Smooth muscle cell (in vitro differentiated cells): Measurements from ENCODE around the gene CS. TPM values are rescaled to one million over a fixed set of nuclear protein-coding genes. Genes with fewer than 3 reads are reported as not detected.
"Not testable (repeated sequence)": the region's sequence is repeated elsewhere in the genome, so short reads cannot be mapped to it uniquely, and the experiment has no call there.

ENCODE experiments used
- DNase-seq: peaks from one replicate; lab custom pipeline; 2025; ENCODE audit not compliant: unreplicated experiment; lab: John Stamatoyannopoulos, UW
- H2AFZ ChIP-seq: fragments of 200-600 bp; sonication (generic); 2 replicates; pipeline ENCODE4 v1.6.0; 2016; ENCODE audit warnings: antibody characterized with exemption, low read depth, mild to moderate bottlenecking
- H3F3A ChIP-seq: fragments of 200-600 bp; sonication (generic); 2 replicates; pipeline ENCODE4 v1.6.0; 2017; ENCODE audit warnings: antibody characterized with exemption, low read depth
- H3K27ac ChIP-seq: fragments of 200-600 bp; sonication (generic); 2 replicates; pipeline ENCODE4 v1.5.1; 2016; ENCODE audit warnings: low read depth, mild to moderate bottlenecking
- H3K27me3 ChIP-seq: fragments of 200-600 bp; sonication (generic); 2 replicates; pipeline ENCODE4 v1.6.1; 2016; ENCODE audit warnings: low read depth, mild to moderate bottlenecking
- H3K36me3 ChIP-seq: fragments of 200-600 bp; sonication (generic); 2 replicates; pipeline ENCODE4 v1.5.1; 2016; ENCODE audit warnings: low read depth
- H3K4me1 ChIP-seq: fragments of 200-600 bp; sonication (generic); 2 replicates; pipeline ENCODE4 v1.5.1; 2016; ENCODE audit warnings: low read depth
- H3K4me2 ChIP-seq: fragments of 200-600 bp; sonication (generic); 2 replicates; pipeline ENCODE4 v1.6.0; 2016; ENCODE audit warnings: mild to moderate bottlenecking
- H3K4me3 ChIP-seq: fragments of 200-600 bp; sonication (generic); 2 replicates; pipeline ENCODE4 v1.5.1; 2016; ENCODE audit warnings: mild to moderate bottlenecking
- H3K79me2 ChIP-seq: fragments of 200-600 bp; sonication (generic); 2 replicates; pipeline ENCODE4 v1.6.0; 2016; ENCODE audit warnings: low read depth, mild to moderate bottlenecking
- H3K9ac ChIP-seq: fragments of 200-600 bp; sonication (generic); 2 replicates; pipeline ENCODE4 v1.6.0; 2016; ENCODE audit warnings: low read depth
- H3K9me3 ChIP-seq: fragments of 200-600 bp; sonication (generic); replicated peaks from 2 replicates; pipeline ENCODE4 v1.5.1; 2016; ENCODE audit warnings: low read depth
- H4K20me1 ChIP-seq: fragments of 200-600 bp; sonication (generic); 2 replicates; pipeline ENCODE4 v1.6.0; 2016; ENCODE audit warnings: low read depth
- CTCF ChIP-seq: fragments of 200-600 bp; sonication (generic); IDR thresholded peaks from 2 replicates; pipeline ENCODE4 v1.5.1; 2017; ENCODE audit warnings: borderline replicate concordance, mild to moderate bottlenecking, antibody characterized with exemption; ENCODE audit not compliant: insufficient read depth, poor library complexity, severe bottlenecking
- WGBS: methylation state at CpG from one replicate; pipeline ENCODE4 v1.1.7; 2016; ENCODE audit warnings: low lambda C conversion rate; 5-methylcytosine and 5-hydroxymethylcytosine counted together
- polyA plus RNA-seq: library from polyadenylated mRNA; unstranded; fragments of >200 nt; fragmentation: Nextera tagmentation; extraction: Ambion mirVana; gene quantifications from 2 replicates; pipeline ENCODE4 v1.2.1, GENCODE V29; 2016
- total RNA-seq: library from RNA; depleted of rRNA; stranded (reverse); fragments of >200 nt; gene quantifications from 2 replicates; pipeline ENCODE4 v1.2.3, GENCODE V29; 2014

CS gene
- total and polyA plus RNA-seq, 2 experiments from 2014 or later, result 83.3 to 138 TPM

- H3K9me3 ChIP-seq, result no peaks in the 10 kb centered on the region
- no peaks in the 10 kb centered on the region for H3K27me3 ChIP-seq
- 96% methylated on average over 5 of the region's 5 CpGs for WGBS
- H3K36me3 ChIP-seq, result no peaks in the 10 kb centered on the region
- H3K4me1 ChIP-seq, result peaks cover 3% of the 10 kb centered on the region
- H4K20me1 ChIP-seq, result peaks cover 78% of the 10 kb centered on the region
- H3K79me2 ChIP-seq, result peaks cover 92% of the 10 kb centered on the region
- DNase-seq, result no peak
- no peak overlapping the region for H2AFZ ChIP-seq
- no peak overlapping the region for H3K4me2 ChIP-seq
- no peak overlapping the region for H3K4me3 ChIP-seq
- TF ChIP-seq CTCF, result no peak
- no peak overlapping the region for H3K9ac ChIP-seq
- no peaks in the 10 kb centered on the region for H3F3A ChIP-seq
- H3K27ac ChIP-seq, result no peak overlapping the region
These were observed 6.3 kb downstream of the CS start for GRCh38 chr12:56293795-56294194.

GRCh38 chr12:56288705-56289387 lies 11.3 kb downstream of the CS start:
- Histone ChIP-seq H2AFZ (no peak overlapping the region), H3K4me2 (no peak overlapping the region), H3K27ac (no peak overlapping the region), H3K79me2 (peaks cover 66% of the 10 kb centered on the region), H4K20me1 (peaks cover 62% of the 10 kb centered on the region), H3K9ac (no peak overlapping the region), H3K27me3 (no peaks in the 10 kb centered on the region), H3K4me1 (no peaks in the 10 kb centered on the region), H3K36me3 (peaks cover 1% of the 10 kb centered on the region), H3K9me3 (no peaks in the 10 kb centered on the region), H3F3A (no peaks in the 10 kb centered on the region), H3K4me3 (no peak overlapping the region)
- no peak for DNase-seq
- WGBS, result 91% methylated on average over 3 of the region's 3 CpGs
- no peak for TF ChIP-seq CTCF

GRCh38 chr12:56286044-56286830 lies 13.9 kb downstream of the CS start:
- DNase-seq, result no peak
- H3K79me2 ChIP-seq, result peaks cover 46% of the 10 kb centered on the region
- H3K27ac ChIP-seq, result no peak overlapping the region

DNA sequence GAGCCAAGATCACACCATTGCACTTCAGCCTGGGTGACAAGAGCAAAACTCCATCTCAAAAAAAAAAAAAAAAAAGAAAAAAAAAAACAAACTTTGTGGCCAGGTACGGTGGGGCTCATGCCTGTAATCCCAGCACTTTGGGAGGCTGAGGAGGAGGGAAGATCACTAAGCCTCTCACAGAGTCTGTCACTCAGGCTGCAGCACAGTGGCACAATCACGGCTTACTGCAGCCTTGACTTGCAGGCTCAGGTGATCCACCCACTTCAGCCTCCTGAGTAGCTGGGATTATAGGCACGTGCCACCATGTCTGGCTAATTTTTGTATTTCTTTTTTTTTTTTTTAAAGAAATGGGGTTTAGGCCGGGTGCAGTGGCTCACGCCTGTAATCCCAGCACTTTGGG lies 15.9 kb downstream of the CS start:
- H3K27ac ChIP-seq, H3K9me3 ChIP-seq, DNase-seq, H3K9ac ChIP-seq, H3K4me3 ChIP-seq, H3K27me3 ChIP-seq, H3K4me1 ChIP-seq, H3F3A ChIP-seq, H2AFZ ChIP-seq, H3K4me2 ChIP-seq: not testable (repeated sequence)
- Histone ChIP-seq H4K20me1 (peaks cover 25% of the 10 kb centered on the region), H3K36me3 (peaks cover 29% of the 10 kb centered on the region), H3K79me2 (peaks cover 27% of the 10 kb centered on the region)
- over 99% methylated on average over 5 of the region's 5 CpGs for WGBS

More at GRCh38 chr12:56286044-56286830, 13.9 kb downstream of the CS start:
- Histone ChIP-seq H3K4me2 (no peak overlapping the region), H3K9ac (no peak overlapping the region), H3K9me3 (no peaks in the 10 kb centered on the region), H3K36me3 (peaks cover 23% of the 10 kb centered on the region), H3F3A (no peaks in the 10 kb centered on the region), H4K20me1 (peaks cover 38% of the 10 kb centered on the region), H3K4me3 (no peak overlapping the region), H3K27me3 (no peaks in the 10 kb centered on the region), H3K4me1 (no peaks in the 10 kb centered on the region), H2AFZ (no peak overlapping the region)
- WGBS, result 95% methylated on average over 4 of the region's 4 CpGs
- TF ChIP-seq CTCF, result no peak
